Measurements from ENCODE around the gene LRTM2.

GRCh38 chr12:1882405-1882804 is 62.0 kb downstream of the LRTM2 start:
- TF ChIP-seq, protein P1, sequence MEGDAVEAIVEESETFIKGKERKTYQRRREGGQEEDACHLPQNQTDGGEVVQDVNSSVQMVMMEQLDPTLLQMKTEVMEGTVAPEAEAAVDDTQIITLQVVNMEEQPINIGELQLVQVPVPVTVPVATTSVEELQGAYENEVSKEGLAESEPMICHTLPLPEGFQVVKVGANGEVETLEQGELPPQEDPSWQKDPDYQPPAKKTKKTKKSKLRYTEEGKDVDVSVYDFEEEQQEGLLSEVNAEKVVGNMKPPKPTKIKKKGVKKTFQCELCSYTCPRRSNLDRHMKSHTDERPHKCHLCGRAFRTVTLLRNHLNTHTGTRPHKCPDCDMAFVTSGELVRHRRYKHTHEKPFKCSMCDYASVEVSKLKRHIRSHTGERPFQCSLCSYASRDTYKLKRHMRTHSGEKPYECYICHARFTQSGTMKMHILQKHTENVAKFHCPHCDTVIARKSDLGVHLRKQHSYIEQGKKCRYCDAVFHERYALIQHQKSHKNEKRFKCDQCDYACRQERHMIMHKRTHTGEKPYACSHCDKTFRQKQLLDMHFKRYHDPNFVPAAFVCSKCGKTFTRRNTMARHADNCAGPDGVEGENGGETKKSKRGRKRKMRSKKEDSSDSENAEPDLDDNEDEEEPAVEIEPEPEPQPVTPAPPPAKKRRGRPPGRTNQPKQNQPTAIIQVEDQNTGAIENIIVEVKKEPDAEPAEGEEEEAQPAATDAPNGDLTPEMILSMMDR (IDR thresholded peaks at IDR 0.05 in 2 of 3, conservative IDR thresholded peaks at IDR 0.05 in 1 of 3; ENCODE audit: borderline replicate concordance in 1 of 3, insufficient read depth in 1 of 3, low read depth in 2 of 3, low read length in 2 of 3), result no peak
- no peak for TF ChIP-seq ATF3 (IDR thresholded peaks at IDR 0.05)
- no peak for TF ChIP-seq EZH2phosphoT487 (IDR thresholded peaks at IDR 0.05; ENCODE audit: borderline replicate concordance)
- TF ChIP-seq JUND (IDR thresholded peaks at IDR 0.05), result no peak
- TF ChIP-seq REST (IDR thresholded peaks at IDR 0.05; ENCODE audit: low read depth), result no peak
